Hematopoietic multipotent progenitor cell treated with erythropoietin and hydrocortisone succinate and interleukin-3 and kit ligand, for 6 days (in vitro differentiated cells): ENCODE measurements around the gene HLA-DOB.
"Not testable (repeated sequence)": the region's sequence is repeated elsewhere in the genome, so short reads cannot be mapped to it uniquely, and the experiment has no call there.

Experiments used
- DNase-seq: peaks from one replicate; pipeline ENCODE4 v3.0.0-alpha.2; 2015

HLA-DOB gene

DNA sequence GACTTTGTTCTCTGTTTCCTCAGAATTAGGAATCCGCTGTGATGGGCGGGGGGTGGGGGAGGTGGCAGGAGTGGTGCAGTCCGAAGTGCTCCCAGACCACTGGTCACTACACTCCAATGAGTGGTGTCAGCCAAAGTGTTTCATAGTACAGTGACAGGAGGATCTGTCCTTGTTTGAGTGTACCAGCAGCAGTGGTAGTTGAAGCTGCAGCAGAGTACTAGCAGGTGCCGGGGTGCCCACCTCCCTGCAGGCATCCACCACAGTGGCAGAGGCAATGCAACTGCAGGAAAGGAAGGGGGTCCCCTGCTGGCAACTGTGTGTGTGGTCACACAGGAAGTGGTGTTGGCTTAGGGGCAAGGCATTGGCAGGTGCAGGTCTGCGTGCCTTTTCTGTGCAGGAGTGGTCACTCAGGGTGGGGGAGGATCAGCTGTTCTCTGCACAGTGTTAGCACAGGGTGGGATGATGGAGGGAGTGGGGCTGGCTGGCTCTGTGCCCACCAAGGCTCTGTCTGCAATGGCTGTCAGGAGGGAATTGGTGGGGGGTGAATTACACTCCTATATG, 9.7 kb downstream of the HLA-DOB start:
- peak; percentile 23 for DNase-seq

DNA sequence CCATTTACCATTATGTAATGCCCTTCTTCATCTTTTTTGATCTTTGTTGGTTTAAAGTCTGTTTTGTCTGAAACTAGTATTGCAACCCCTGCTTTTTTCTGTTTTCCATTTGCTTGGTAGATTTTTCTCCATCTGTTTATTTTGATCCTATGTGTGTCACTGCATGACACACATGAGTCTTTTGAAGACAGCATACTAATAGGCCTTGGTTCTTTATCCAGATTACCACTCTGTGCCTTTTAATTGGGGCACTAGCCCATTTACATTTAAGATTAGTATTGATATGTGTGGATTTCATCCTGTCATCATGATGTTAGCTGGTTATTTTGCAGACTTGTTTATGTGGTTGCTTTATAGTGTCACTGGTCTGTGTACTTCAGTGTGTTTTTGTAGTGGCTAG, 11.4 kb downstream of the HLA-DOB start:
- not testable (repeated sequence) for DNase-seq

DNA sequence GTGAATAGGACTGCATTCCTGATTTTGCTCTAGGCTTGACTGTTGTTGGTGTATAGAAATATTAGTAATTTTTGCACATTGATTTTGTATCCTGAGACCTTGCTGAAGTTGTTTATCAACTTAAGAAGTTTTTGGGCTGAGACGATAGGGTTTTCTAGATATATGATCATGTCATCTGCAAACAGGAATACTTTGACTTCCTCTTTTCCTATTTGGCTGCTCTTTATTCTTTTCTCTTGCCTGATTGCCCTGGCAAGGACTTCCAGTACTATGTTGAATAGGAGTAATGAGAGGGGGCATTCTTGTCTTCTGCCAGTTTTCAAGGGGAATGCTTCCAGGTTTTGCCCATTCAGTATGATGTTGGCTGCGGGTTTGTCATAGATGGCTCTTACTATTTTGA, 13.4 kb downstream of the HLA-DOB start:
- DNase-seq, result no peak

DNA sequence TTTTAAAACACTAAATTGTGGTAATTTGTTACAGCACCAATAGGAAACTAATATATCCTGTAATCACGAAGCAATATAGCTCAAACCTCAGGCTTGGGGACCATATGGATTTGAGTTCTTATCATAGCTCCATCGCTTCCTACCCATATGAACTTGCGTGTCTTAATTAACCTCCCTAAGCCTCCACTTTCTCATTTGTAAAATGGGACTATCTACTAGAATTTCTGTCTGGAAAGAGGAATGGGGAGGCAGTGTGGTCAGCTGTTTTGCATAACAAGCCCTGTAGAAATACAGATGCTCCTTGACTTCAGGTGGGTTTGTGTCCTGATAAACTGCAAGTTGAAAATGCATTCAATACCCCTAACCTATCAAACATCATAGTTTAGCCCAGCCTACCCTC, 17.1 kb downstream of the HLA-DOB start:
- DNase-seq, result no peak

DNA sequence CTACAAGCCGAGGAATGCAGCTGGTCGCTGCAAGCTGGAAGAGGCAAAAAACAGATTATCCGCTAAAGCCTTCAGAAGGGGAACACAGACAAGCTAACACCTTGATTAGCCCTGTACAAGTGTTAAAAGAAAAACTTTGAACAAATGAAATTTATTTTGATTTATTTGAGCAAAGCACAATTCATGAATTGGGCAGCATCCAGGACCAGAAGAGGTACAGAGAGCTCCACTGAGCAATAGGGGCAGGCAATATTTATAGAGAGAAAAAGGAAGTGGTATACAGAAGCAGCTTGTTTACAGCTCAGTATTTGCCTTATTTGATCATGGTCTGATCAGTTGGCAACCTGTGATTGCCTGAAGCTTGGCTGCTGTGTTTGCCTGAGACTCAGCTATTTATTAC, 17.6 kb downstream of the HLA-DOB start:
- no peak for DNase-seq

DNA sequence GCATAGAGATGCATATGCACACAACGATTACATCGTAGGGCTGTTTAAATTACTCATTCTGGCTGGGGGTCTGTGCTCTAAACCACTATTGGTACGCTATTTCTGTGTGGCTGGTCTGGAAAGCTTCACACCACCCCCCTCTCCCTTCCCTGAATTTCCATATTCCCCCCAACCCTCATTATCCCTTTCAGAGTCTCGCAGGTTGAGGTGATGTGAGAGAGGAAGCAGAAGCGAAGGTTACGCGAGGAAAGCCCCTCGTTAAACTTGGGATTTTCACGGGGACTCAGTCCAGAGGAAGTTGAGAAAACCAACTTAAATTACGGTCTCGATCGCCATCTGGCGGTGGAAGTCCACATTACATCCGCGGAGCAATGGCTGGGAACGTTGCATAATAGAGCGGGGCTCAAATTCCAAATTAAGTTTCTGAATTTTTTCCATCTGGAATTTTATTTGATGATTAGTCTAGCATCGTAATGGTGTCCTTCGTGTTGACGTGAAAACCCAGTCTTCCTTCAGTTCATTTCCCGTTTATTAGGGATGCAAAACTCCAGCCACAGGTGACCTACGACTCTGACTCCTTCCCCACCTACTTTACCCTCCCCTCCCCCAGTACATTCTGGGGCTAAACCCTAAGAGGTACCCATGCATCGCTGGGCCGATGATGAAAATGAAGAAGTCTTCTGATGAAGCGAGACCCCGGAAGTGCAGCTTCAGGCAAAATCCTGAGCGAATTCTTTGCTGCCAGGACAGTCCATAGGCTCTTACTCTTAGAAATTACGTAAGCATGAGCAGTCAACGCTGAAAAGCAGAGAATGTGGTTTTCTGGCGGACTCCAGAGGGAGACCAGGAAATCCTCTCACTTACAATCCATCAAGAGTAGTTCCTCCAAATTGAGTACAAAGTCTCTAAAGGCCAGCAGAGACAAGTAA, 19.7 kb downstream of the HLA-DOB start:
- DNase-seq, result peak; percentile 78

DNA sequence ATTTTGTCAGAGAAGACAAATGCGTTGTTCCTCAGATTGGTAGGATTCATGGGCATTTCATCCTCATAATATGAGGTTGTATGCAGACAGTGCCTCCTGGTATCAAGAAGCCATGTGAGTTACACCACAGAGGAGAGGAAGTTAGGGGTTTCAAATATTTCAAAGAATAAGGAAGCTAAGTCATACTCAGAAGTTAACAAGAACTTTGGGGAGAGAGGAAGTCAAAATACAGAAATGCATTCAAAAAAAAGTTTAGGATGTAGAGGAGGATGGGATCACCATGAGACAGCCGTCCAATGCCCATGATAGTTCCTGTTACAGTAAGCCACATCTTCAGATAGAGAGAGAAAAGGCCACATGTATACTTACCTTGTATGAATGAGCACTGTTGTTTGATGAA, 22.3 kb downstream of the HLA-DOB start:
- DNase-seq, result peak; percentile 55

DNA sequence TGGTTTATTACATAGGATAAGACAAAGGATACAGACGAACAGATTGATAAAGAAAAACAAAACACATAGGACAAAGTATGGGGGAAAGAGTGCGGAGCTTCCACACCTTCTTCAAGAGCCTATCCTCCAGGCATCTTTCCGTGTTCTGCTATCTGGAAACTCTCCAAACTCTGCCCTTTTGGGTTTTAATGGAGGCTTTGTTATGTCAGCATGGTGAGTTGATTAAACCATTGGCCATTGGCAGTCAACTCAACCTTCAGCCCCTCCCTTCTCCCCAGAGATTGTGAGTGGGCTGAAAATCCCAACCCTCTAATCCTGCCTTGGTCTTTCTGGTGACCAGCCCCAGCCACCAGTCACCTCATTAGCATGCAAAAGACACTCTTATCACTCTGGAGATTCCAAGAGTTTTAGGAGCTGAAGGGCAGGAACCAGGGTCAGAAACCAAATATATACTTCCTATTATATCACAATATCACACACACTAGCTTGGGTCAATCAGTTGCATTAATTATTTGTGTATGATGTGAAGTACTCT, 23.8 kb downstream of the HLA-DOB start:
- no peak for DNase-seq

DNA sequence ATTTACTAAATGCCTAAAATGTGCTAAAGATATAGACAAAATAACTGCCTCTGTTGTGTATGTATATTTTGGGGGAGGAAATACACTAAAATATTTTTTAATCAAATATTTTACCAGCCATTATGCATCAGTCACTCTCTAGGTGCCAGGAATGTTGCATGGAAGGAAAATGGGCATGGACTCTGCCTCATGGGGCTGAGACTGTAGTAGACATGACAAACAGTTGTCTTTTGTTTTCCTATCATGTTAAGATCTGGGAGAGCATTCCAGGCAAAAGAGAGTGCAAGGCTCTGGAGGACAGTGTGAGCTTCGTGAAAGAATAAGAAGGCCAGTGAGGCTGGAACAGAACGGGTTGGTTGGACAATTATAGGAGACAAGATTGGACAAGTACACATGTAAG, 26.5 kb downstream of the HLA-DOB start:
- DNase-seq, result no peak

DNA sequence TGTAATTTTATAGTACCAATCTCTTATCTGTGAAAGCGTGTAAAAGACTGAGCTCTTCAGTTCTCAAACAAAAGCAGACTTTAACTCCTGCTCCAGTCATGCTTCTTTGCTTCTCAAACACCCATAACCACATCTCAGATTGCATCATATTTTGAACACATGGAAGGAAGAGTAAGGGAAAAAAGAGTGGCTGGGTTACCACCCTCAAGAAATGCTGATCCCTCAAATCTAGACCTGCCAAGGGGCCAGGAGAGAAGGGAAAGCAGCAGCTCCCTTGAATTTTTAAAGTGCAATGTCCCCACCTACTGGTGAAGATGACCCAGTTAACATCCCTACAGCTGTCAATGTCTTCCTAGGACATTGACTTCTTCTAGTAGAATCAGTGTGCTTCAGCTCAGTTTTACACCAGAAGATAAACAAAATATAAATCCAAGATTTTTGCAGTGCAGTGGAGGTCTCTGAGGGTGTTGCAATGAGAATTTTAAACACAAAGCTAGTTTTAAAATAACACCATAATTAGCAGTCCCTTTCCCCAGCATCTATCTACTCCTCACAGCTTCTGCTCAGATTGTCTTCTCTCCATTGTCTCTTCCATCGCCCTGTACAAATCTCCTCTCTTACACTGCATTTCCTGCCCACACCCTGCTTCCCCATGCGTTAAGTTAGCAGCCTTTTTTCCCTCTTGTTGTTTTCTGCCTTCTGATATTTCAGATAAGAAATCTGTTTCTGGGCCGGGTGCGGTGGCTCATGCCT, 30.8 kb downstream of the HLA-DOB start:
- DNase-seq, result peak; percentile 76

DNA sequence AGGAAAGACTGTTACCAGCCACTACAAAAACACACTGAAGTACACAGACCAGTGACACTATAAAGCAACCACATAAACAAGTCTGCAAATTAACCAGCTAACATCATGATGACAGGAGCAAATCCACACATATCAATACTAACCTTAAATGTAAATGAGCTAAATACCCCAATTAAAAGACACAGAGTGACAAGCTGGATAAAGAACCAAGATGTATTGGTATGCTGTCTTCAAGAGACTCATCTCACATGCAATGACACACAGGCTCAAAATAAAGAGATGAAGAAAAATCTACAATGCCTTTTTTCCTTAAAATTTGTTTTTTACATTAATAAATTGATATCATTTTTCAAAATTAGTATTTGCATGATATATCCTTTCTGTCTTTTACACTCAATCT, 33.9 kb downstream of the HLA-DOB start:
- not testable (repeated sequence) for DNase-seq

DNA sequence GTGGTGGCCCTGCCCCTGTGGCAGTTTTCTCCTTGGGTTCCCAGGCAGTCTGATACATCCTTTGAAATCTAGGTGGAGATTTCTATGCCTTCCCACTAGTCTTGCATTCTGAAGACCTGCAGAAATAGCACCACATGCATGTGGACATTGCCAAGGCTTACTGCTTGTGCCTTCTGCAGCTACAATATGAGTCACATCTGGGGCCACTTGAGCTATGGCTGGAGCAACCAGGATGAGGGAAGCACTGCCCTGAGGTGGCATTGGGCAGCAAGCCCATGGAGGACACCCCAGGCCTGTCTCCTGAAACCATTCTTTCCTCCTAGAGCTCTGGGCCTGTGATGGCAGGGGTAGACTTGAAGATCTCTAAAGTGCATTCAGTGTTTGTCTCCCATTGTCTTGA, 37.8 kb downstream of the HLA-DOB start:
- DNase-seq, result no peak

DNA sequence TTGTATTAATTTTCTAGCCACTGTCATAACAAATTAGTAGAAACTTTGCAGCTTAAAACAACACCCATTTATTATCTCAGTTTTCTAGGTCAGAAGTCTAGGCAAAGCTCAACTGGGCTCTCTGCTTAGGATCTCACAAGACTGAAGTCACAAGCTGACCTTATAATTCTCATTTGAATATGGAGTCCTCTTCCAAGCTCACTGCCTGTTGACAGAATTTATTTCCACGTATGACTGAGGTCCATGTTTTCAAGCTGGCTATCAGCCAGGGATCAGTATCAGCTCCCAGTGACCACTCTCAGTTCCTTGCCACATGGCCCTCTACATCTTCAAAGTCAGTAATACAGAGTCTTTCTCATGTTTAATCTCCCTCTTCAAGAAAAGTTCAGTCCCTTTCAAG, 41.7 kb downstream of the HLA-DOB start:
- no peak for DNase-seq

DNA sequence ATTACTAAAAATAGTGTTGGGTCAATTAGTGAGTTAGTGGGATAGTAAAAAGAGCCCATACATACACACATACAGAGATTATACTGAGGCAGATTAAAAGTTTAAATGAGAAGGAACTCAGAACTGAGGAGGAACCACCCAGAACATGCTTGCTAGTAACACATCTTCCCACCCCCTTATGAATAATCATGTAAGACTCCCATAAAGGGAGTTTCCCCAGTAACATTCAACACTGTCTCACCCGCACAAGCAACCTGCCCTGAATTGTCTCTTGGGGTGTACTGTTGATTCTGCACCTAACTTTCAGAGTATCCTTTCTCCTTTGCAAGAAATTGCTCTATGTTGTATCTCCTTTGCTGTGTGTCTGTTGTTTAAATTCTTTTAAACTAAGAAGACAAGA, 42.4 kb downstream of the HLA-DOB start:
- DNase-seq, result no peak

DNA sequence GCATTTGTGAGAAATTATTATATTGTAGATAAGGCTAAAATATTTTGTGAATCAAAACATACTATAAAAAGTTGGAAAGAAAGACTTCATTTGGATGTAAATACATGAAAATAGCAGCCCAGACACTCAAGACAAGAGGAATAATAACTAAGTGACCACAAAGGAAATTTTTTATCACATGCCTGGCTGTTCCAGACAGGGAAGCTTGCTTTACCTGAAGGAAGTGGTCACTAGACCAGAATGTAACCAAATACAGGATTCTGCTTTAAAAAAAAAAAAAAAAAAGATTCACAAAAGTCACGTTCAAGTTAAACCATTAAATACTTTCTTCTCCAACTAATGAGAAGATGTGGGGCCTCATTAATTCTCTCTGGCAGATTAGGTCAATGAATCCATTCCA, 44.1 kb downstream of the HLA-DOB start:
- DNase-seq, result no peak

DNA sequence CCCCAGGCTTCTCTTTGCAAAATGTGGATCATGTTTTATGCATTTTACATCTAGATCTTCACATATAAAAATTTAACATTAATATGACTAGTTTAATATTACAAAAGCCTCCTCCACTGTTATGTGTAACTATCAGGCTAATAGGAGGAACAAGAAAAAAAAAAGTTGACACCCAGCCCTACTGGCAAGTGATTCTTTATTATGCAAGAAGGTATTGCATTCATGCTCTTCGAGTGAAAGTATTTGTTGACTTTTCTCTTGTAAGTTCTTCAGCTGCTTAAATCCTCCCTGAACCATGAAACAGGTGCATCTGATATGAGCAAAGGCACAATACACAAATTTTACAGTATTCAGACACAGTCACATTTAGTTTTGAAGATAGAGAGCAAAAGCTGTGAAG, 52.8 kb downstream of the HLA-DOB start:
- DNase-seq, result no peak

DNA sequence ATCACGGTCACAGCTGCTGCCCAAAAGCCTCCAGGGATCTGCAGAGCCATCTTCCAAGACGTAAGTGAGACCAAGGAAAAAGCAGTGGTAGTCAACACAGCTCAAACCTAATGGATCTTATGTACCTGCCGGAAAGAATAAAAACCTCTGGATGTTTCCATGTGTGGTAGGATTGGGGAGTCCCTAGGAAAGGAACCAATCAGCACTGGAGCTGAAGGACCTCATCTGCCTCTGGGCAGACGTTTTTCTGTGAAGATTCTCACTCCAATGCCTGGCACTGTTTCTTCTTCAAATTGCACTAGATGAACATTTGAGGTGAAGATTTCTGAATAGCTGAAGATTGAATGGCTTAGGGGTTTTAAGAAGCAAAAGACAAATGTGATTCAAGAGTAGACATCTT, 53.4 kb downstream of the HLA-DOB start, which contains the start of gene HLA-DQB2:
Gene HLA-DQB2, minus strand, starts transcription at position 112 of the 400 bp plus-strand sequence. Its CDS starts 62 bp downstream, at position 50.
- peak; percentile 7 for DNase-seq
